GM12878 (cell line): ENCODE measurements around the gene R3HDM2. TPM values are rescaled to one million over a fixed set of nuclear protein-coding genes. Genes with fewer than 3 reads are reported as not detected.

Experiments used
- BCL11A ChIP-seq: IDR thresholded peaks from 2 replicates; pipeline ENCODE4 v1.6.1; 2011; ENCODE audit warnings: low read depth, low read length
- BMI1 ChIP-seq: fragments of 450-650 bp; IDR thresholded peaks from 2 replicates; pipeline ENCODE4 v1.6.1; 2016; ENCODE audit warnings: mild to moderate bottlenecking, moderate library complexity, borderline replicate concordance
- FOXK2 ChIP-seq: fragments of 450-650 bp; IDR thresholded peaks from 2 replicates; pipeline ENCODE4 v1.6.1; 2017; ENCODE audit warnings: mild to moderate bottlenecking, moderate library complexity
- IRF5 ChIP-seq: fragments of 450-650 bp; IDR thresholded peaks from 2 replicates; pipeline ENCODE4 v1.6.1; 2017; ENCODE audit warnings: borderline replicate concordance
- JUNB ChIP-seq: IDR thresholded peaks from 2 replicates; pipeline ENCODE4 v1.6.1; 2016; ENCODE audit warnings: antibody characterized with exemption, mild to moderate bottlenecking
- KDM1A ChIP-seq: fragments of 200-600 bp; sonication (generic); IDR thresholded peaks from 2 replicates; pipeline ENCODE4 v1.6.1; 2016; ENCODE audit warnings: borderline replicate concordance
- MYB ChIP-seq: fragments of 150-350 bp; IDR thresholded peaks from 2 replicates; pipeline ENCODE4 v1.6.1; 2014; ENCODE audit warnings: mild to moderate bottlenecking, low read depth, low read length, borderline replicate concordance
- POLR2AphosphoS5 ChIP-seq: IDR thresholded peaks from 2 replicates; pipeline ENCODE4 v1.6.1; 2011; ENCODE audit warnings: mild to moderate bottlenecking, low read length, inconsistent platforms
- RAD51 ChIP-seq: fragments of 450-650 bp; IDR thresholded peaks from 2 replicates; pipeline ENCODE4 v1.6.1; 2016; ENCODE audit warnings: moderate library complexity, mild to moderate bottlenecking, inconsistent platforms
- RBBP5 ChIP-seq: fragments of 200-600 bp; sonication (generic); conservative IDR thresholded peaks from 2 replicates; pipeline ENCODE4 v1.6.1; 2016
- SMAD1 ChIP-seq: fragments of 450-650 bp; IDR thresholded peaks from 2 replicates; pipeline ENCODE4 v1.6.1; 2018; ENCODE audit warnings: mild to moderate bottlenecking, low read depth; ENCODE audit not compliant: partially characterized antibody
- ZBTB40 ChIP-seq: fragments of 450-650 bp; IDR thresholded peaks from 2 replicates; pipeline ENCODE4 v1.6.1; 2016; ENCODE audit warnings: mild to moderate bottlenecking, moderate library complexity, borderline replicate concordance
- polyA plus RNA-seq, 11 experiments: library from polyadenylated mRNA; depleted of rRNA in 4 of 11; unstranded in 6 of 11; stranded (reverse) in 5 of 11; fragments of >200 nt; fragmentation: Nextera tagmentation in 4 of 11; fragmentation: Illumina TruSeq in 1 of 11; extraction: Ambion mirVana in 4 of 11; extraction: Trizol in 1 of 11; gene quantifications; 1 replicate in 1 of 11; 2 replicates in 10 of 11; pipeline versions ENCODE4 v1.2.1 to v1.2.3, GENCODE V29; 2011 to 2016; ENCODE audit warnings: inconsistent platforms in 2 of 11, missing spikeins in 2 of 11, low read depth in 1 of 11
- total RNA-seq, 4 experiments: library from RNA; depleted of rRNA in 3 of 4; stranded (reverse); fragments of >200 nt in 3 of 4; fragmentation: Illumina TruSeq in 1 of 4; extraction: Trizol in 1 of 4; gene quantifications; 2 replicates each; pipeline versions ENCODE4 v1.2.1 to v1.2.3, GENCODE V29; 2013 to 2021
- TF ChIP-seq, protein P1 (sequence below): IDR thresholded peaks from 2 replicates; pipeline ENCODE4 v1.6.1; 2011; ENCODE audit warnings: borderline replicate concordance, low read depth, mild to moderate bottlenecking, moderate library complexity, low read length; ENCODE audit not compliant: insufficient read depth, poor library complexity, severe bottlenecking

R3HDM2 gene
- total and polyA plus RNA-seq, 10 of the 15 experiments (the other 5 are each of a cell fraction or from before 2014, with no cell fraction given) = 4.6 to 26.1 (median 11.2) TPM

DNA sequence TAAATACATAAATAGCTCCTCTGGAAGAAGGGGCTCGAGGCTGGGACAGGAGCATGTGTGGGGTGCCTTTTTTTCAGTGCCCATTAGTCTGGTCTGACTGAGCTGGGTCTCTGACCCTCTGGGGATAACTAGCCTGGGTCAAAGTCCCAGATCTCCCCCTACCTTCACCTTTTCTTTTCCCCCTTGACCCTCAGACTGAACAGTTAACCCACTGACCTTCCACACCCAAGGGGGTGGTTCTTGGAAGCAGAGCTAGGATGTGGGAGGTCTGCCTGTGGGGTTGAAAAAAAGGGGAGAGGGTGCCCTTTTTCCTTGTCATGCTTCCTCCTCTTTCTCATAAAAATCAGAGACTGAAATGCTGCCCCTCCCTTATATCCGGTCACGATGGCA lies 27.8 kb upstream of the R3HDM2 start (continued):
- TF ChIP-seq ZBTB40 (0 out of 2 replicates have a peak, but pooled peaks have one; percentile 16), IRF5 (no peak), JUNB (no peak), RAD51 (no peak), KDM1A (no peak), POLR2AphosphoS5 (peak; percentile 67; the same call in 1 of the 2 replicates), BCL11A (no peak), SMAD1 (peak; percentile 73), MYB (no peak), RBBP5 (no peak), BMI1 (0 out of 2 replicates have a peak, but pooled peaks have one; percentile 18), FOXK2 (no peak)
- TF ChIP-seq, protein P1, sequence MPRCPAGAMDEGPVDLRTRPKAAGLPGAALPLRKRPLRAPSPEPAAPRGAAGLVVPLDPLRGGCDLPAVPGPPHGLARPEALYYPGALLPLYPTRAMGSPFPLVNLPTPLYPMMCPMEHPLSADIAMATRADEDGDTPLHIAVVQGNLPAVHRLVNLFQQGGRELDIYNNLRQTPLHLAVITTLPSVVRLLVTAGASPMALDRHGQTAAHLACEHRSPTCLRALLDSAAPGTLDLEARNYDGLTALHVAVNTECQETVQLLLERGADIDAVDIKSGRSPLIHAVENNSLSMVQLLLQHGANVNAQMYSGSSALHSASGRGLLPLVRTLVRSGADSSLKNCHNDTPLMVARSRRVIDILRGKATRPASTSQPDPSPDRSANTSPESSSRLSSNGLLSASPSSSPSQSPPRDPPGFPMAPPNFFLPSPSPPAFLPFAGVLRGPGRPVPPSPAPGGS = no peak
